Measurements from ENCODE around the gene TUT4. TPM values are rescaled to one million over a fixed set of nuclear protein-coding genes. Genes with fewer than 3 reads are reported as not detected.
A peak's percentile ranks its signal among the peaks of the same experiment; 100 is the strongest.

The TUT4 gene
- polyA plus RNA-seq, 3 donors = 4.3 to 24.2 (median 7.6) TPM

DNA sequence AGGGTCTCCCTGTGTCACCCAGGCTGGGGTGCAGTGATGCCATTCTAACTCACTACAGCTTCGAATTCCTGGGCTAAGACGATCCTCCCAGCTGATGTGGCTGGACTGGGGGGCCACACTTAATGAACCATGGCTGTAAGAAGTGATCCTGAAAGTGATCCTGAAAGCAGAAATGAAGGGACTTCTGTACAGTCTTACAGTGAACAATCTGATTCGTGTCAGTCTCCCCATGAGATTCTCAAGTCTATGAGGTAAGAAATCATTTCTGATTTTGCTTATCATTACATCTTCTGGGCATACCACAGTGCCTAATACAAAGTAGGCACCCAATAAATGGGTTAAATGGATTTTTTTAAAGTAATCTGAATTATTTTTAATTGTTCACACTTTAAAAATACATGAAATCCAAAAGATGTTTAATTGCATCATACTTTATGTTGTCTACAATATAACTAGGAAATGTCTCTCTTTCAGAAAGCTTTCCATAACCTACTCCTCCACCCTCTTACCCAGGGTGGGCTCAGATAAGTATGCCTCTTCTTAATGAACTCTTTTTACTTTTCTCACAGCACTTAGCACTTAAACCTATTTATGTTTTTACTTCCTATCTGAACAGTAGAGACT lies 21.5 kb downstream of the TUT4 start:
- Mint-ChIP-seq H3K27ac (peak overlapping the region in 3 of 7 donors; percentile 18 to 95 (median 48)), H3K27me3 (ENCODE audit: low read depth in 3 of 3) (no peaks in the 10 kb centered on the region), H3K4me1 (peaks cover 59% of the 10 kb centered on the region), H3K4me3 (no peak overlapping the region), H3K36me3 (peaks cover 3 to 8% of the 10 kb centered on the region in 2 donors), H3K9me3 (peaks cover 0 to 8% (median 3%) of the 10 kb centered on the region in 7 donors)
- Histone ChIP-seq H3K4me3 (replicated peaks in 1 of 3; ENCODE audit: low read depth in 2 of 3, low read length in 3 of 3) (no peak overlapping the region), H3K27ac (ENCODE audit: low read depth in 1 of 2, low read length in 2 of 2) (peak overlapping the region in 1 of 2 donors; percentile 4), H3K9me3 (replicated peaks in 1 of 2; ENCODE audit: control insufficient read depth in 1 of 2, insufficient read depth in 1 of 2, low read length in 2 of 2) (no peaks in the 10 kb centered on the region), H2AFZ (ENCODE audit: insufficient read depth, low read depth, low read length, poor library complexity, severe bottlenecking) (no peak overlapping the region), H3K27me3 (ENCODE audit: control insufficient read depth in 2 of 2, insufficient read depth in 2 of 2, low read length in 2 of 2) (no peaks in the 10 kb centered on the region), H4K20me1 (ENCODE audit: insufficient read depth, low read length) (no peaks in the 10 kb centered on the region), H3K4me2 (replicated peaks; ENCODE audit: extremely low read depth, low read length, poor library complexity, severe bottlenecking) (no peak overlapping the region), H3K9ac (ENCODE audit: insufficient read depth, low read length, poor library complexity, severe bottlenecking) (no peak overlapping the region), H3K4me1 (ENCODE audit: control insufficient read depth in 1 of 2, insufficient read depth in 2 of 2, low read length in 2 of 2) (peaks cover 45 to 57% of the 10 kb centered on the region in 2 donors), H3K36me3 (replicated peaks in 1 of 2; ENCODE audit: control insufficient read depth in 1 of 2, insufficient read depth in 2 of 2, low read length in 2 of 2) (peaks cover 0 to 8% of the 10 kb centered on the region in 2 donors), H3K79me2 (ENCODE audit: insufficient read depth, low read length) (peaks cover 57% of the 10 kb centered on the region)
- no peak for DNase-seq
- TF ChIP-seq, protein P1, sequence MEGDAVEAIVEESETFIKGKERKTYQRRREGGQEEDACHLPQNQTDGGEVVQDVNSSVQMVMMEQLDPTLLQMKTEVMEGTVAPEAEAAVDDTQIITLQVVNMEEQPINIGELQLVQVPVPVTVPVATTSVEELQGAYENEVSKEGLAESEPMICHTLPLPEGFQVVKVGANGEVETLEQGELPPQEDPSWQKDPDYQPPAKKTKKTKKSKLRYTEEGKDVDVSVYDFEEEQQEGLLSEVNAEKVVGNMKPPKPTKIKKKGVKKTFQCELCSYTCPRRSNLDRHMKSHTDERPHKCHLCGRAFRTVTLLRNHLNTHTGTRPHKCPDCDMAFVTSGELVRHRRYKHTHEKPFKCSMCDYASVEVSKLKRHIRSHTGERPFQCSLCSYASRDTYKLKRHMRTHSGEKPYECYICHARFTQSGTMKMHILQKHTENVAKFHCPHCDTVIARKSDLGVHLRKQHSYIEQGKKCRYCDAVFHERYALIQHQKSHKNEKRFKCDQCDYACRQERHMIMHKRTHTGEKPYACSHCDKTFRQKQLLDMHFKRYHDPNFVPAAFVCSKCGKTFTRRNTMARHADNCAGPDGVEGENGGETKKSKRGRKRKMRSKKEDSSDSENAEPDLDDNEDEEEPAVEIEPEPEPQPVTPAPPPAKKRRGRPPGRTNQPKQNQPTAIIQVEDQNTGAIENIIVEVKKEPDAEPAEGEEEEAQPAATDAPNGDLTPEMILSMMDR (IDR thresholded peaks at IDR 0.05) = no peak
- 53% methylated on average over 3 of the region's 3 CpGs for WGBS (ENCODE audit: insufficient coverage)
- intact Hi-C loops (cut with micrococcal nuclease) = no loop called here

DNA sequence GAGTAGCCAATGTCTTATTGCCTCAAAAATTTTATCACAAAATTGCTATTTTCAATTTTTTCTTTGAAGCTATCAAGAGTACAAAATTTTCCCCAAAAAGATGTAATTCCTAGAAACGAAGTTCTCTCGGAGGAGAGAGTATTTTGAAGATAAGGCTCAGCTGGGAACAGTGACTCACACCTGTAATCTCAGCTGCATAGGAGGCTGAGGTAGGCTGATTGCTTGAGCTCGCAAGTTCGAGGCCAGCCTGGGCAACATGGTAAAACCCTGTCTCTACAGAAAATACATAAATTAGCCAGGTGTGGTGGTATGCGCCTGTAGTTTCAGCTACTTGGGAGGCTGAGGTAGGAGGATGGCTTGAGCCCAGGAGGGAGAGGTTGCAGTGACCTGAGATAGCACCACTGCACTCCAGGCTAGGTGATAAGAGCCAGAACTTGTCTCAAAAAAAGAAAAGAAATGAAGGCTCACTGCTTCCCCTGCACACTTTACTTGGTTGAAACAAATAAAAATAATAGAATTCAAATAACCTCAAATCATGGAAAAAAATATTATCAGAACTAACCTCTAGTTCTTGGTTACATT lies 22.2 kb downstream of the TUT4 start:
- Histone ChIP-seq H3K9me3 (replicated peaks in 1 of 2; ENCODE audit: control insufficient read depth in 1 of 2, insufficient read depth in 1 of 2, low read length in 2 of 2) (no peaks in the 10 kb centered on the region), H3K36me3 (replicated peaks in 1 of 2; ENCODE audit: control insufficient read depth in 1 of 2, insufficient read depth in 2 of 2, low read length in 2 of 2) (peaks cover 2 to 14% of the 10 kb centered on the region in 2 donors), H3K4me2 (replicated peaks; ENCODE audit: extremely low read depth, low read length, poor library complexity, severe bottlenecking) (no peak overlapping the region), H4K20me1 (ENCODE audit: insufficient read depth, low read length) (no peaks in the 10 kb centered on the region), H3K79me2 (ENCODE audit: insufficient read depth, low read length) (peaks cover 50% of the 10 kb centered on the region), H3K4me1 (ENCODE audit: control insufficient read depth in 1 of 2, insufficient read depth in 2 of 2, low read length in 2 of 2) (peaks cover 45 to 57% of the 10 kb centered on the region in 2 donors), H2AFZ (ENCODE audit: insufficient read depth, low read depth, low read length, poor library complexity, severe bottlenecking) (no peak overlapping the region), H3K27me3 (ENCODE audit: control insufficient read depth in 2 of 2, insufficient read depth in 2 of 2, low read length in 2 of 2) (no peaks in the 10 kb centered on the region), H3K4me3 (replicated peaks in 1 of 3; ENCODE audit: low read depth in 2 of 3, low read length in 3 of 3) (no peak overlapping the region), H3K27ac (ENCODE audit: low read depth in 1 of 2, low read length in 2 of 2) (no peak overlapping the region), H3K9ac (ENCODE audit: insufficient read depth, low read length, poor library complexity, severe bottlenecking) (no peak overlapping the region)
- intact Hi-C loops (cut with micrococcal nuclease) = no loop called here
- H3K27ac Mint-ChIP-seq = peak overlapping the region in 2 of 7 donors; percentile 15 to 64
- H3K4me3 Mint-ChIP-seq = no peak overlapping the region
- H3K27me3 Mint-ChIP-seq (ENCODE audit: low read depth in 3 of 3) = no peaks in the 10 kb centered on the region
- TF ChIP-seq, protein P1 (IDR thresholded peaks at IDR 0.05) = no peak
- DNase-seq = no peak
- 90% methylated on average over 2 of the region's 5 CpGs for WGBS (ENCODE audit: insufficient coverage)
- H3K4me1 Mint-ChIP-seq = peaks cover 59% of the 10 kb centered on the region
- peaks cover 8 to 15% of the 10 kb centered on the region in 2 donors for H3K36me3 Mint-ChIP-seq
- H3K9me3 Mint-ChIP-seq = peaks cover 0 to 5% (median 3%) of the 10 kb centered on the region in 7 donors

Data from CD14-positive monocyte (primary cell).